Measurements from ENCODE around the gene PILRB.

GRCh38 chr7:100389437-100390088 lies 31.6 kb downstream of the PILRB start:
- TF ChIP-seq, protein P1, sequence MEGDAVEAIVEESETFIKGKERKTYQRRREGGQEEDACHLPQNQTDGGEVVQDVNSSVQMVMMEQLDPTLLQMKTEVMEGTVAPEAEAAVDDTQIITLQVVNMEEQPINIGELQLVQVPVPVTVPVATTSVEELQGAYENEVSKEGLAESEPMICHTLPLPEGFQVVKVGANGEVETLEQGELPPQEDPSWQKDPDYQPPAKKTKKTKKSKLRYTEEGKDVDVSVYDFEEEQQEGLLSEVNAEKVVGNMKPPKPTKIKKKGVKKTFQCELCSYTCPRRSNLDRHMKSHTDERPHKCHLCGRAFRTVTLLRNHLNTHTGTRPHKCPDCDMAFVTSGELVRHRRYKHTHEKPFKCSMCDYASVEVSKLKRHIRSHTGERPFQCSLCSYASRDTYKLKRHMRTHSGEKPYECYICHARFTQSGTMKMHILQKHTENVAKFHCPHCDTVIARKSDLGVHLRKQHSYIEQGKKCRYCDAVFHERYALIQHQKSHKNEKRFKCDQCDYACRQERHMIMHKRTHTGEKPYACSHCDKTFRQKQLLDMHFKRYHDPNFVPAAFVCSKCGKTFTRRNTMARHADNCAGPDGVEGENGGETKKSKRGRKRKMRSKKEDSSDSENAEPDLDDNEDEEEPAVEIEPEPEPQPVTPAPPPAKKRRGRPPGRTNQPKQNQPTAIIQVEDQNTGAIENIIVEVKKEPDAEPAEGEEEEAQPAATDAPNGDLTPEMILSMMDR (IDR thresholded peaks at IDR 0.05), result no peak
- TF ChIP-seq POLR2A (IDR thresholded peaks at IDR 0.05), result no peak

Data from body of pancreas (tissue), 4 donors.